GM15510 (cell line): Measurements from ENCODE around the gene GPR78.

Source experiments
- POLR2A ChIP-seq: IDR thresholded peaks from 3 replicates; pipeline ENCODE4 v1.6.1; 2011; ENCODE audit warnings: borderline replicate concordance; ENCODE audit not compliant: insufficient read length; ENCODE audit errors: extremely low read depth

The GPR78 gene

DNA sequence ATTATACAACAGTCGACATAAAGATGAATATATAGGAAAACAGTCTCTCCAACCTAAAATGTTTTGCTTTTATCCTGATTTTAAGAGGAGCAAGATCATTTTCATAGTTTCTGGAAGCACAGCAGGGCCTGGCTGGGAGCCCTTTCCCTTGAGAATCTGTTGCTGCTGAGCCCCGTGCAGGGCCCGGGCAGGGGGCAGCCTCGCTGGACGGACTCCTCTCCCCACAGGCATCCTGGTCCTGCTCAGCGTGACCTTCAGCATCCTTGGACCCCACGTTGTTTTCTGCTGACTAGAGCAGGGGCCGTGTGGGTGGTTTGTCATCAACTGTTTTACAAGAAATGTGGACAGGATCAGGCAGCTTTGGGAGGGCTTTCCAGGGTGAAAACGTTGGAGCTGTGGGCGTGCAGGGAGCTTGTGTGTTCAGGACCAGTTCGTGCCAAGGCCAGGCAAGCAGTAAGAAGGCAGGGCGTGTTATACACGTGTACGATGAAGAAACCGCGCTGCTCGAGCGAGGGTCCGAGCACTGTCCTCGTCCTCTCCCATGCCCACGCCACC, 37.4 kb downstream of the GPR78 start:
- TF ChIP-seq POLR2A: no peak

DNA sequence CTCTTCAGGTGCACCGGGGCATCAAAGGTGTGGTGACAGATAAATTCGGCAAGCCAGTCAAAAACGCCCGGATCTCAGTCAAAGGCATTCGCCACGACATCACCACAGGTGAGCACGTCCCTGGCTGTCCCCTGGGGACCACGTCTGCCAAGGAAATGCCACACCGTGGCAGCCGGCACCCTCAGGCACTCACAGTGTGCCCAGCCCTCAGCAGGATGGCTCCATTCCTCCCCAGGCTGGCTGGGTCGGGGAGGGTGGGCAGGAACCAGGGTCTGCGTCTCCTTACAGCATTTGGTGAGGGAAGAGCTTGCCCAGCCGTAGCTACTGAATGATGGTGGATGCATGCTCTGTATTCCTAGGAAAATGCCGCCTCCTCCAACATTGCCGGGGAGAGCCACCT, 38.2 kb downstream of the GPR78 start:
- TF ChIP-seq POLR2A: no peak

DNA sequence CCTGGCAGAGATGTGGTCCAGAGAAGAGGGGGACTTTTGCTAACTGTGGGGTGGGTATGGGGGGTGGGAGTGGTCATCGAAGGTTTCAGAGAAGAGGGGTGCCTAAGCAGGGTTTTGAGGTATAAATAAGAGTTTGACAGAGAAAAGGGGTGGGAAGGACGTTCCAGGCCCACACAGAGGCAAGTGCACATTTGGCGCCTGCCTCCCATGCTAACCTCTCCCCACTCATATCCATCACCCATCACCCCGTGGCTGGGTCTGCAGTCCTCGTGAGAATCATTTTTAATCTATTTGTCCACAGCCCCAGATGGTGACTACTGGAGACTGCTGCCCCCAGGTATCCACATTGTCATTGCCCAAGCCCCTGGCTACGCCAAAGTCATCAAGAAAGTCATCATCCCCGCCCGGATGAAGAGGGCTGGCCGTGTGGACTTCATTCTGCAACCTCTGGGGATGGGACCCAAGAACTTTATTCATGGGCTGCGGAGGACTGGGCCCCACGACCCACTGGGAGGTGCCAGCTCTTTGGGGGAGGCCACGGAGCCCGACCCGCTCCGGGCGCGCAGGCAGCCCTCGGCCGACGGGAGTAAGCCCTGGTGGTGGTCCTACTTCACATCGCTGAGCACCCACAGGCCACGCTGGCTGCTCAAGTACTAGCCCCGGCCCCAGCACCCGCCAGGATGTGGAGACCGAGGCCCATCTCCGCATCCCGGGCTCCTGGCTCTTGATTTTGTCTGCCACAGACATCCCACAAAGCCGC, 38.9 kb downstream of the GPR78 start:
- TF ChIP-seq POLR2A: no peak
